ENCODE measurements around the gene PRRT1B.

PRRT1B gene

GRCh38 chr9:131590449-131590848 lies 45.1 kb downstream of the PRRT1B start:
- no peak overlapping the region for H3K9ac ChIP-seq
- TF ChIP-seq CTCF (conservative IDR thresholded peaks at IDR 0.05; ENCODE audit: low read depth, low read length) = no peak
- no peaks in the 10 kb centered on the region for H3K27me3 ChIP-seq (ENCODE audit: insufficient read depth, low read depth)

GRCh38 chr9:131590907-131591844 lies 45.9 kb downstream of the PRRT1B start:
- no peaks in the 10 kb centered on the region for H4K20me1 ChIP-seq (ENCODE audit: insufficient read depth)
- no peaks in the 10 kb centered on the region for H3K4me1 ChIP-seq (ENCODE audit: low read depth, poor library complexity, severe bottlenecking)
- no peaks in the 10 kb centered on the region for H3K27me3 ChIP-seq (ENCODE audit: insufficient read depth, low read depth)
- no peak overlapping the region for H3K4me3 ChIP-seq (IDR thresholded peaks at IDR 0.05; ENCODE audit: insufficient read depth, low read depth, low read length)
- H3K79me2 ChIP-seq (ENCODE audit: insufficient read depth, low read depth) = no peaks in the 10 kb centered on the region
- peak; percentile 71 for TF ChIP-seq CTCF (conservative IDR thresholded peaks at IDR 0.05; ENCODE audit: low read depth, low read length)
- no peak overlapping the region for H3K9ac ChIP-seq
- H3K4me2 ChIP-seq = no peak overlapping the region
- H2AFZ ChIP-seq (ENCODE audit: low read depth) = no peak overlapping the region
- H3K27ac ChIP-seq = no peak overlapping the region
- H3K36me3 ChIP-seq (ENCODE audit: insufficient read depth) = no peaks in the 10 kb centered on the region; the same call in 1 of the 2 replicates

More at GRCh38 chr9:131590449-131590848, 45.1 kb downstream of the PRRT1B start:
- no peaks in the 10 kb centered on the region for H3K79me2 ChIP-seq (ENCODE audit: insufficient read depth, low read depth)
- H2AFZ ChIP-seq (ENCODE audit: low read depth) = no peak overlapping the region
- no peak overlapping the region for H3K27ac ChIP-seq
- H3K4me3 ChIP-seq (IDR thresholded peaks at IDR 0.05; ENCODE audit: insufficient read depth, low read depth, low read length) = no peak overlapping the region
- H3K4me1 ChIP-seq (ENCODE audit: low read depth, poor library complexity, severe bottlenecking) = no peaks in the 10 kb centered on the region
- H3K4me2 ChIP-seq = no peak overlapping the region
- peaks cover under 1% of the 10 kb centered on the region; the same call in 1 of the 2 replicates for H3K36me3 ChIP-seq (ENCODE audit: insufficient read depth)
- H4K20me1 ChIP-seq (ENCODE audit: insufficient read depth) = no peaks in the 10 kb centered on the region

GRCh38 chr9:131591845-131592208 lies 46.5 kb downstream of the PRRT1B start:
- Histone ChIP-seq H3K4me3 (IDR thresholded peaks at IDR 0.05; ENCODE audit: insufficient read depth, low read depth, low read length) (no peak overlapping the region), H4K20me1 (ENCODE audit: insufficient read depth) (no peaks in the 10 kb centered on the region), H3K36me3 (ENCODE audit: insufficient read depth) (no peaks in the 10 kb centered on the region; the same call in 1 of the 2 replicates), H2AFZ (ENCODE audit: low read depth) (no peak overlapping the region), H3K79me2 (ENCODE audit: insufficient read depth, low read depth) (no peaks in the 10 kb centered on the region), H3K27ac (no peak overlapping the region), H3K4me2 (no peak overlapping the region), H3K27me3 (ENCODE audit: insufficient read depth, low read depth) (no peaks in the 10 kb centered on the region), H3K9ac (no peak overlapping the region), H3K4me1 (ENCODE audit: low read depth, poor library complexity, severe bottlenecking) (no peaks in the 10 kb centered on the region)
- TF ChIP-seq CTCF (conservative IDR thresholded peaks at IDR 0.05; ENCODE audit: low read depth, low read length) = no peak

GRCh38 chr9:131593091-131593820 lies 47.9 kb downstream of the PRRT1B start:
- Histone ChIP-seq H4K20me1 (ENCODE audit: insufficient read depth) (no peaks in the 10 kb centered on the region), H2AFZ (ENCODE audit: low read depth) (no peak overlapping the region), H3K36me3 (ENCODE audit: insufficient read depth) (peaks cover under 1% of the 10 kb centered on the region; the same call in 1 of the 2 replicates), H3K4me3 (IDR thresholded peaks at IDR 0.05; ENCODE audit: insufficient read depth, low read depth, low read length) (no peak overlapping the region), H3K27ac (no peak overlapping the region), H3K9ac (no peak overlapping the region), H3K79me2 (ENCODE audit: insufficient read depth, low read depth) (no peaks in the 10 kb centered on the region), H3K4me2 (no peak overlapping the region), H3K4me1 (ENCODE audit: low read depth, poor library complexity, severe bottlenecking) (no peaks in the 10 kb centered on the region), H3K27me3 (ENCODE audit: insufficient read depth, low read depth) (no peaks in the 10 kb centered on the region)
- no peak for TF ChIP-seq CTCF (conservative IDR thresholded peaks at IDR 0.05; ENCODE audit: low read depth, low read length)

Measured in KMS-11 (cell line).